Loucy (cell line): ENCODE results near the gene SLC6A5.

Source experiments
- H2AFZ ChIP-seq: fragments of 200-600 bp; sonication (generic); 2 replicates; pipeline ENCODE4 v1.6.0; 2016; ENCODE audit warnings: antibody characterized with exemption, mild to moderate bottlenecking, low read length, moderate library complexity
- H3F3A ChIP-seq: fragments of 200-600 bp; 2 replicates; pipeline ENCODE4 v1.6.0; 2016; ENCODE audit warnings: antibody characterized with exemption, low read depth, mild to moderate bottlenecking
- H3K27me3 ChIP-seq: fragments of 200-600 bp; sonication (generic); 2 replicates; pipeline ENCODE4 v1.6.1; 2014; ENCODE audit warnings: low read length, mild to moderate bottlenecking; ENCODE audit not compliant: insufficient read depth, poor library complexity, severe bottlenecking
- H3K36me3 ChIP-seq: fragments of 200-600 bp; sonication (generic); 2 replicates; pipeline ENCODE4 v1.6.1; 2016; ENCODE audit warnings: low read length; ENCODE audit not compliant: insufficient read depth
- H3K4me1 ChIP-seq: fragments of 200-600 bp; sonication (generic); 2 replicates; pipeline ENCODE4 v1.5.1; 2014; ENCODE audit warnings: low read length, mild to moderate bottlenecking; ENCODE audit not compliant: insufficient read depth, poor library complexity, severe bottlenecking
- H3K4me2 ChIP-seq: fragments of 200-600 bp; sonication (generic); 2 replicates; pipeline ENCODE4 v1.6.0; 2014; ENCODE audit warnings: antibody characterized with exemption, low read length, low read depth, mild to moderate bottlenecking; ENCODE audit not compliant: poor library complexity, severe bottlenecking
- H3K4me3 ChIP-seq: fragments of 200-600 bp; sonication (generic); 2 replicates; pipeline ENCODE4 v1.5.1; 2014; ENCODE audit warnings: low read length, mild to moderate bottlenecking, mixed read lengths; ENCODE audit not compliant: poor library complexity, severe bottlenecking
- H3K79me2 ChIP-seq: fragments of 200-600 bp; sonication (generic); 2 replicates; pipeline ENCODE4 v1.6.1; 2014; ENCODE audit warnings: low read length; ENCODE audit not compliant: insufficient read depth
- H3K9ac ChIP-seq: fragments of 200-600 bp; sonication (generic); 2 replicates; pipeline ENCODE4 v1.6.0; 2014; ENCODE audit warnings: mild to moderate bottlenecking, low read depth, low read length, moderate library complexity; ENCODE audit not compliant: poor library complexity, severe bottlenecking
- H3K9me2 ChIP-seq: fragments of 200-600 bp; sonication (generic); replicated peaks from 2 replicates; pipeline ENCODE4 v1.6.1; 2016; ENCODE audit warnings: low read depth, low read length, mixed read lengths
- H3K9me3 ChIP-seq: fragments of 200-600 bp; sonication (generic); 2 replicates; pipeline ENCODE4 v1.6.1; 2014; ENCODE audit warnings: mild to moderate bottlenecking, antibody characterized with exemption, low read length, low read depth; ENCODE audit not compliant: insufficient read depth
- H4K20me1 ChIP-seq: fragments of 200-600 bp; sonication (generic); 2 replicates; pipeline ENCODE4 v1.6.0; 2014; ENCODE audit warnings: antibody characterized with exemption, low read length, mild to moderate bottlenecking; ENCODE audit not compliant: insufficient read depth, poor library complexity, severe bottlenecking
- CTCF ChIP-seq: fragments of 200-600 bp; sonication (generic); conservative IDR thresholded peaks from 2 replicates; pipeline ENCODE4 v1.5.1; 2014; ENCODE audit warnings: mild to moderate bottlenecking, antibody characterized with exemption, low read length
- EZH2phosphoT487 ChIP-seq: fragments of 200-600 bp; IDR thresholded peaks from 2 replicates; pipeline ENCODE4 v1.6.1; 2018; ENCODE audit warnings: antibody characterized with exemption, mild to moderate bottlenecking, moderate library complexity, borderline replicate concordance

SLC6A5 gene

GRCh38 chr11:20609727-20610707 is 10.6 kb downstream of the SLC6A5 start:
- Histone ChIP-seq H3K4me3 (peak overlapping the region; percentile 61), H3K9me2 (no peaks in the 10 kb centered on the region), H4K20me1 (no peaks in the 10 kb centered on the region), H3K79me2 (no peaks in the 10 kb centered on the region), H3K9ac (no peak overlapping the region), H3K4me2 (peak overlapping the region; percentile 68), H3K27me3 (no peaks in the 10 kb centered on the region), H3K9me3 (no peaks in the 10 kb centered on the region), H3F3A (no peaks in the 10 kb centered on the region), H2AFZ (peak overlapping the region; percentile 80), H3K4me1 (peaks cover 5% of the 10 kb centered on the region), H3K36me3 (no peaks in the 10 kb centered on the region)
- TF ChIP-seq CTCF (peak; percentile 83), EZH2phosphoT487 (no peak)

GRCh38 chr11:20610825-20611224 is 11.4 kb downstream of the SLC6A5 start:
- Histone ChIP-seq H3K79me2 (no peaks in the 10 kb centered on the region), H2AFZ (no peak overlapping the region), H3K9ac (no peak overlapping the region), H3K9me2 (no peaks in the 10 kb centered on the region), H3K36me3 (no peaks in the 10 kb centered on the region), H3K9me3 (no peaks in the 10 kb centered on the region), H4K20me1 (no peaks in the 10 kb centered on the region), H3K4me1 (peaks cover 5% of the 10 kb centered on the region), H3K4me2 (no peak overlapping the region), H3F3A (no peaks in the 10 kb centered on the region), H3K4me3 (no peak overlapping the region), H3K27me3 (no peaks in the 10 kb centered on the region)
- TF ChIP-seq CTCF (no peak), EZH2phosphoT487 (no peak)

GRCh38 chr11:20611445-20611844 is 12.0 kb downstream of the SLC6A5 start:
- no peaks in the 10 kb centered on the region for H3F3A ChIP-seq
- H3K9ac ChIP-seq, result no peak overlapping the region
- TF ChIP-seq EZH2phosphoT487 (no peak), CTCF (no peak)
- H3K9me2 ChIP-seq, result no peaks in the 10 kb centered on the region
- H3K4me2 ChIP-seq, result no peak overlapping the region
- no peaks in the 10 kb centered on the region for H3K9me3 ChIP-seq
- no peak overlapping the region for H3K4me3 ChIP-seq
- H3K36me3 ChIP-seq, result no peaks in the 10 kb centered on the region
- no peaks in the 10 kb centered on the region for H4K20me1 ChIP-seq
- H2AFZ ChIP-seq, result no peak overlapping the region
- H3K79me2 ChIP-seq, result no peaks in the 10 kb centered on the region
- no peaks in the 10 kb centered on the region for H3K27me3 ChIP-seq
- peaks cover 5% of the 10 kb centered on the region for H3K4me1 ChIP-seq
